ENCODE data around the gene SLC2A10. TPM values are rescaled to one million over a fixed set of nuclear protein-coding genes. Genes with fewer than 3 reads are reported as not detected.

The SLC2A10 gene
- total RNA-seq, 4 donors from 2014 or later: 20.8 to 31.5 (median 27.3) TPM

- H3K27me3 ChIP-seq: no peaks in the 10 kb centered on the region
- no peaks in the 10 kb centered on the region for H3K9me3 ChIP-seq
- H3K36me3 ChIP-seq: no peaks in the 10 kb centered on the region
- TF ChIP-seq EP300 (IDR thresholded peaks at IDR 0.05): no peak
- TF ChIP-seq CTCF (IDR thresholded peaks at IDR 0.05): no peak
- peaks cover 0 to 23% (median 0%) of the 10 kb centered on the region in 4 donors for H3K4me1 ChIP-seq
- 74 to 91% methylated on average over 3 of the region's 3 CpGs for WGBS, 2 donors
- no peak for DNase-seq (ENCODE audit: low spot score in 2 of 2)
- no peak overlapping the region for H3K4me3 ChIP-seq
- no peak overlapping the region for H3K27ac ChIP-seq
These were observed 47.0 kb downstream of the SLC2A10 start for GRCh38 chr20:46756419-46756818.

- TF ChIP-seq EP300 (IDR thresholded peaks at IDR 0.05) (no peak), POLR2A (IDR thresholded peaks at IDR 0.05) (no peak), CTCF (IDR thresholded peaks at IDR 0.05) (no peak)
- no peaks in the 10 kb centered on the region for H3K36me3 ChIP-seq
These were observed 47.7 kb downstream of the SLC2A10 start for GRCh38 chr20:46757135-46757534.

GRCh38 chr20:46757754-46758678, 48.6 kb downstream of the SLC2A10 start:
- Histone ChIP-seq H3K4me3 (no peak overlapping the region), H3K36me3 (no peaks in the 10 kb centered on the region), H3K4me1 (peaks cover 0 to 16% (median 0%) of the 10 kb centered on the region in 4 donors), H3K9me3 (no peaks in the 10 kb centered on the region), H3K27me3 (no peaks in the 10 kb centered on the region), H3K27ac (peak overlapping the region in 1 of 4 donors; percentile 67)
- TF ChIP-seq CTCF (IDR thresholded peaks at IDR 0.05) (peak; percentile 89 to 98 (median 95)), POLR2A (IDR thresholded peaks at IDR 0.05) (no peak), EP300 (IDR thresholded peaks at IDR 0.05) (peak in 1 of 2 donors; percentile 17)
- WGBS, 2 donors: 37 to 41% methylated on average over 17 of the region's 17 CpGs
- peak; percentile 35 to 73 for DNase-seq (ENCODE audit: low spot score in 2 of 2)

More at GRCh38 chr20:46757135-46757534, 47.7 kb downstream of the SLC2A10 start:
- no peaks in the 10 kb centered on the region for H3K9me3 ChIP-seq
- no peak overlapping the region for H3K4me3 ChIP-seq
- DNase-seq (ENCODE audit: low spot score in 2 of 2): no peak
- peaks cover 0 to 23% (median 0%) of the 10 kb centered on the region in 4 donors for H3K4me1 ChIP-seq
- H3K27ac ChIP-seq: peak overlapping the region in 1 of 4 donors; percentile 67
- WGBS, 2 donors: 64 to 66% methylated on average over 9 of the region's 9 CpGs
- H3K27me3 ChIP-seq: no peaks in the 10 kb centered on the region

GRCh38 chr20:46758929-46759669, 49.6 kb downstream of the SLC2A10 start:
- no peaks in the 10 kb centered on the region for H3K27me3 ChIP-seq
- H3K4me1 ChIP-seq: peaks cover 0 to 16% (median 0%) of the 10 kb centered on the region in 4 donors
- H3K4me3 ChIP-seq: no peak overlapping the region
- H3K9me3 ChIP-seq: no peaks in the 10 kb centered on the region
- no peak for DNase-seq (ENCODE audit: low spot score in 2 of 2)
- H3K27ac ChIP-seq: no peak overlapping the region
- TF ChIP-seq POLR2A (IDR thresholded peaks at IDR 0.05) (no peak), EP300 (IDR thresholded peaks at IDR 0.05) (no peak), CTCF (IDR thresholded peaks at IDR 0.05) (no peak)
- H3K36me3 ChIP-seq: no peaks in the 10 kb centered on the region
- whole genome bisulfite sequencing, 2 donors: 82 to 89% methylated on average over 6 of the region's 6 CpGs

All from tibial nerve (tissue), 4 donors.